ENCODE data around the gene JARID2. TPM values are rescaled to one million over a fixed set of nuclear protein-coding genes. Genes with fewer than 3 reads are reported as not detected.

The JARID2 gene
- total and polyA plus RNA-seq, 2 of the 8 experiments (the other 6 are each of a cell fraction or from before 2014, with no cell fraction given): 60.1 to 239 TPM

- DNase-seq (ENCODE audit: low read depth in 1 of 2, low spot score in 2 of 2) (peak; percentile 50 to 56), FAIRE-seq (peak; percentile 69)
- H4K20me1 ChIP-seq (replicated peaks in 1 of 2; ENCODE audit: control insufficient read depth in 1 of 2, insufficient read depth in 2 of 2, low read length in 2 of 2): no peaks in the 10 kb centered on the region
- no peak overlapping the region; the same call in 1 of the 2 replicates for H2BK20ac ChIP-seq (ENCODE audit: low read length)
- no peak overlapping the region for H3K27ac ChIP-seq (ENCODE audit: low read depth, low read length)
- H3K4me1 ChIP-seq (replicated peaks in 1 of 4; ENCODE audit: control insufficient read depth in 3 of 4, insufficient read depth in 4 of 4, low read length in 3 of 4): peaks cover 2 to 19% (median 9%) of the 10 kb centered on the region in 4 experiments
- H4K5ac ChIP-seq (ENCODE audit: insufficient read length, low read depth, low read length): peak overlapping the region; percentile 68
- H4K8ac ChIP-seq (ENCODE audit: extremely low read depth, insufficient read depth, low read length): no peak overlapping the region
- no peak overlapping the region for H2AK5ac ChIP-seq (ENCODE audit: low read depth, low read length)
- peak overlapping the region; percentile 82; the same call in 1 of the 2 replicates for H3K18ac ChIP-seq (ENCODE audit: extremely low read depth, low read length)
- no peak overlapping the region for H2BK12ac ChIP-seq (ENCODE audit: low read depth, low read length)
- CTCF ChIA-PET (ENCODE audit: partially characterized antibody): interaction anchor here (0.6 to 0.7 kb wide), 2 partner anchors 26 to 34 kb away, joined by 4 read pairs; no protein-coding TSS in a partner anchor
- H3K4me2 ChIP-seq (ENCODE audit: insufficient read depth in 1 of 2, low read depth in 2 of 2, low read length in 2 of 2): peak overlapping the region; percentile 1 to 2; a peak in 3 of 4 replicates
- no peak overlapping the region for H2BK15ac ChIP-seq (ENCODE audit: low read length)
- no peak overlapping the region for H3K9ac ChIP-seq (replicated peaks in 1 of 4; ENCODE audit: extremely low read depth in 1 of 4, low read depth in 3 of 4, low read length in 3 of 4)
- H3K79me1 ChIP-seq (ENCODE audit: low read depth, low read length): no peaks in the 10 kb centered on the region
- no peak overlapping the region for H2AFZ ChIP-seq (ENCODE audit: low read length)
- H3K23me2 ChIP-seq (ENCODE audit: low read depth, low read length): no peaks in the 10 kb centered on the region; the same call in 1 of the 2 replicates
- no peak overlapping the region for H3K14ac ChIP-seq (ENCODE audit: insufficient read length)
- H4K91ac ChIP-seq (replicated peaks; ENCODE audit: insufficient read length, low read length): peak overlapping the region; percentile 50
- POLR2A ChIA-PET (ENCODE audit: partially characterized antibody): interaction anchor here (0.9 to 2.2 kb wide), 5 partner anchors 10 to 423 kb away, joined by 3 to 6 read pairs (median 3); no protein-coding TSS in a partner anchor
- H3K23ac ChIP-seq (ENCODE audit: insufficient read length): no peak overlapping the region
- no peak overlapping the region for H3K4ac ChIP-seq (replicated peaks; ENCODE audit: insufficient read length, low read depth, low read length)
- no peaks in the 10 kb centered on the region for H3K9me3 ChIP-seq (ENCODE audit: insufficient read depth in 2 of 2, low read depth in 1 of 2, low read length in 1 of 2)
- H3K79me2 ChIP-seq (ENCODE audit: control insufficient read depth in 1 of 2, insufficient read depth in 2 of 2, low read length in 2 of 2): 0 out of 4 replicates have a peak, but pooled peaks cover 0 to 3% of the 10 kb centered on the region in 2 experiments
- peak overlapping the region; percentile 35 for H2BK120ac ChIP-seq (replicated peaks; ENCODE audit: low read depth, low read length)
- no peaks in the 10 kb centered on the region for H3K27me3 ChIP-seq (replicated peaks in 1 of 4; ENCODE audit: control insufficient read depth in 3 of 4, extremely low read depth in 1 of 4, insufficient read depth in 3 of 4, low read length in 3 of 4)
- peak overlapping the region; percentile 95; the same call in 1 of the 2 replicates for H2BK5ac ChIP-seq (ENCODE audit: low read depth, low read length)
- H3K4me3 ChIP-seq (ENCODE audit: extremely low read depth in 1 of 4, insufficient read depth in 2 of 4, low read depth in 3 of 4, low read length in 4 of 4): no peak overlapping the region
- H3K36me3 ChIP-seq (ENCODE audit: control insufficient read depth in 2 of 4, insufficient read depth in 4 of 4, low read length in 3 of 4): no peaks in the 10 kb centered on the region
- H3K56ac ChIP-seq (replicated peaks; ENCODE audit: insufficient read length, low read depth, low read length): peak overlapping the region; percentile 0
- WGBS, 2 experiments (ENCODE audit: extremely low coverage in 1 of 2, insufficient coverage in 1 of 2, insufficient read length in 1 of 2, insufficient replicate concordance in 2 of 2, low coverage in 1 of 2, low lambda C conversion rate in 2 of 2, missing lambda C conversion rate in 1 of 2): 19% methylated on average over 3 of the region's 3 CpGs; no CpG with 5 or more reads in 1 of the 2 experiments
- peak; percentile 81 for TF ChIP-seq JUND (IDR thresholded peaks at IDR 0.05; ENCODE audit: low read length)
- TF ChIP-seq KDM5A (IDR thresholded peaks at IDR 0.05; ENCODE audit: low read length): no peak
- TF ChIP-seq CREB1 (IDR thresholded peaks at IDR 0.05): peak; percentile 31; the same call in 1 of the 2 replicates
- peak; percentile 66; the same call in 1 of the 2 replicates for TF ChIP-seq JUN (IDR thresholded peaks at IDR 0.05; ENCODE audit: low read depth, low read length)
- TF ChIP-seq BACH1 (IDR thresholded peaks at IDR 0.05; ENCODE audit: low read length): peak; percentile 56; the same call in 1 of the 2 replicates
- no peak for TF ChIP-seq FOSL1 (IDR thresholded peaks at IDR 0.05; ENCODE audit: insufficient read depth, low read depth, low read length)
- TF ChIP-seq SAP30 (IDR thresholded peaks at IDR 0.05; ENCODE audit: insufficient read depth, insufficient replicate concordance, low read length): no peak
- no peak for TF ChIP-seq CTBP2 (IDR thresholded peaks at IDR 0.05; ENCODE audit: borderline replicate concordance, insufficient read depth, insufficient read length, low read length)
- TF ChIP-seq EP300 (IDR thresholded peaks at IDR 0.05; ENCODE audit: borderline replicate concordance in 1 of 2, low read depth in 2 of 2, low read length in 2 of 2): no peak
- TF ChIP-seq MAFK (IDR thresholded peaks at IDR 0.05; ENCODE audit: low read depth, low read length): peak; percentile 70
- TF ChIP-seq POLR2A (IDR thresholded peaks at IDR 0.05; ENCODE audit: control extremely low read depth in 1 of 2, low read depth in 2 of 2, low read length in 2 of 2): no peak
- TF ChIP-seq E2F6 (IDR thresholded peaks at IDR 0.05): no peak
Observed at GRCh38 chr6:15207923-15208322, 37.9 kb upstream of the JARID2 start.
